SK-N-SH (cell line): Measurements from ENCODE around the gene GALNT17. TPM values are rescaled to one million over a fixed set of nuclear protein-coding genes. Genes with fewer than 3 reads are reported as not detected.

Experiments
- CTCF ChIA-PET: fragments of 300-600, 350-600 bp; formaldehyde crosslinking; extraction: SDS; loops from one replicate; lab custom pipeline; 2021; lab: Yijun Ruan, JAX
- POLR2A ChIA-PET: fragments of 350-600 bp; sonication (Branson Sonifier 250); formaldehyde crosslinking; extraction: SDS; loops from one replicate; lab custom pipeline; 2020; ENCODE audit warnings: antibody characterized with exemption, inconsistent platforms; lab: Yijun Ruan, JAX
- DNase-seq: peaks from one replicate; pipeline ENCODE4 v3.0.0; 2012
- H2AFZ ChIP-seq: fragments of 200-600 bp; sonication (generic); 2 replicates; pipeline ENCODE4 v1.8.1; 2016; ENCODE audit warnings: antibody characterized with exemption, mild to moderate bottlenecking, low read depth
- H3F3A ChIP-seq: fragments of 200-600 bp; sonication (generic); replicated peaks from 2 replicates; pipeline ENCODE3; 2016; ENCODE audit warnings: antibody characterized with exemption, mild to moderate bottlenecking; ENCODE audit not compliant: insufficient read depth
- H3K27ac ChIP-seq, 2 experiments: fragments of 200-500 bp in 1 of 2; fragments of 200-600 bp in 1 of 2; sonication (Bioruptor generic) in 1 of 2; sonication (generic), shearing (Covaris generic) in 1 of 2; 2 replicates each; pipeline versions ENCODE4 v1.5.1 to v1.6.1; 2014 to 2016; ENCODE audit warnings: low read depth in 2 of 2, inconsistent platforms in 1 of 2, low read length in 1 of 2, mild to moderate bottlenecking in 1 of 2, mixed read lengths in 1 of 2
- H3K27me3 ChIP-seq: fragments of 200-600 bp; sonication (generic), shearing (Covaris generic); 2 replicates; pipeline ENCODE4 v1.6.1; 2016; ENCODE audit warnings: mixed run types; ENCODE audit not compliant: insufficient read depth
- H3K36me3 ChIP-seq, 2 experiments: fragments of 200-500 bp in 1 of 2; fragments of 200-600 bp in 1 of 2; sonication (Bioruptor generic) in 1 of 2; sonication (generic) in 1 of 2; replicated peaks in 1 of 2; 2 replicates each; pipeline versions ENCODE3 to v1.5.1; 2014 to 2016; ENCODE audit warnings: low read length in 1 of 2, mild to moderate bottlenecking in 1 of 2; ENCODE audit not compliant: insufficient read depth in 2 of 2, control insufficient read depth in 1 of 2
- H3K4me1 ChIP-seq, 2 experiments: fragments of 200-500 bp in 1 of 2; fragments of 200-600 bp in 1 of 2; sonication (Bioruptor generic) in 1 of 2; sonication (generic), shearing (Covaris generic) in 1 of 2; 2 replicates each; pipeline versions ENCODE4 v1.5.1 to v1.6.1; 2014 to 2016; ENCODE audit warnings: low read depth in 1 of 2, low read length in 1 of 2, mixed run types in 1 of 2; ENCODE audit not compliant: insufficient read depth in 2 of 2, control insufficient read depth in 1 of 2
- H3K4me2 ChIP-seq: fragments of 200-600 bp; sonication (generic), shearing (Covaris generic); 2 replicates; pipeline ENCODE4 v1.6.1; 2017; ENCODE audit warnings: mixed run types
- H3K4me3 ChIP-seq, 2 experiments: fragments of 200-500 bp in 1 of 2; fragments of 200-600 bp in 1 of 2; sonication (Bioruptor generic) in 1 of 2; sonication (generic), shearing (Covaris generic) in 1 of 2; 2 replicates each; pipeline versions ENCODE4 v1.5.1 to v1.8.1; 2014 to 2016; ENCODE audit warnings: low read depth in 2 of 2, inconsistent platforms in 1 of 2, low read length in 1 of 2, mild to moderate bottlenecking in 1 of 2, mixed read lengths in 1 of 2, moderate library complexity in 1 of 2
- H3K79me2 ChIP-seq: fragments of 200-600 bp; sonication (generic); 2 replicates; pipeline ENCODE4 v1.8.1; 2017; ENCODE audit warnings: mild to moderate bottlenecking; ENCODE audit not compliant: insufficient read depth
- H3K9ac ChIP-seq: fragments of 200-600 bp; sonication (generic); 2 replicates; pipeline ENCODE4 v1.6.1; 2017; ENCODE audit warnings: mixed run types
- H3K9me2 ChIP-seq: fragments of 200-600 bp; sonication (generic); 2 replicates; pipeline ENCODE4 v1.6.1; 2017; ENCODE audit warnings: mixed run types
- H3K9me3 ChIP-seq: fragments of 200-600 bp; sonication (generic); 2 replicates; pipeline ENCODE4 v1.6.1; 2017; ENCODE audit warnings: mixed run types, mild to moderate bottlenecking, moderate library complexity
- H4K20me1 ChIP-seq: fragments of 200-600 bp; sonication (generic); 2 replicates; pipeline ENCODE4 v1.6.1; 2017; ENCODE audit warnings: mild to moderate bottlenecking, mixed run types; ENCODE audit not compliant: insufficient read depth
- CHD2 ChIP-seq: fragments of 150-350 bp; IDR thresholded peaks from 2 replicates; pipeline ENCODE4 v1.6.1; 2018; ENCODE audit warnings: low read length; ENCODE audit not compliant: partially characterized antibody
- ELF1 ChIP-seq: IDR thresholded peaks from 2 replicates; pipeline ENCODE4 v1.4.0; 2012
- EP300 ChIP-seq, 2 experiments: IDR thresholded peaks; 2 replicates each; pipeline versions ENCODE4 v1.4.0 to v1.6.1; 2012; ENCODE audit warnings: borderline replicate concordance in 1 of 2, low read depth in 1 of 2, low read length in 1 of 2
- EZH2phosphoT487 ChIP-seq: fragments of 200-600 bp; sonication (generic); IDR thresholded peaks from 2 replicates; pipeline ENCODE4 v1.6.1; 2017; ENCODE audit warnings: low read depth, mixed run types, mild to moderate bottlenecking, antibody characterized with exemption, moderate library complexity, borderline replicate concordance
- FOSL2 ChIP-seq: IDR thresholded peaks from 2 replicates; pipeline ENCODE4 v1.4.0; 2012; ENCODE audit warnings: low read depth, mild to moderate bottlenecking, moderate library complexity, borderline replicate concordance
- FOXM1 ChIP-seq: IDR thresholded peaks from 2 replicates; pipeline ENCODE4 v1.4.0; 2012; ENCODE audit warnings: low read depth, mild to moderate bottlenecking
- GABPA ChIP-seq: IDR thresholded peaks from 2 replicates; pipeline ENCODE4 v1.4.0; 2012; ENCODE audit warnings: low read depth, mild to moderate bottlenecking
- IRF3 ChIP-seq: fragments of 150-350 bp; IDR thresholded peaks from 2 replicates; pipeline ENCODE4 v1.6.1; 2016; ENCODE audit warnings: mild to moderate bottlenecking, low read depth, low read length
- JUND ChIP-seq: IDR thresholded peaks from 2 replicates; pipeline ENCODE4 v1.4.0; 2012
- MAX ChIP-seq: IDR thresholded peaks from 2 replicates; pipeline ENCODE4 v1.4.0; 2012; ENCODE audit warnings: low read depth
- MEF2A ChIP-seq: IDR thresholded peaks from 2 replicates; pipeline ENCODE4 v1.4.0; 2012; ENCODE audit warnings: low read depth, borderline replicate concordance
- MXI1 ChIP-seq: IDR thresholded peaks from 2 replicates; pipeline ENCODE4 v1.6.1; 2012; ENCODE audit warnings: mild to moderate bottlenecking, low read depth, low read length, improper control_type of control experiment
- POLR2AphosphoS5 ChIP-seq: IDR thresholded peaks from 2 replicates; pipeline ENCODE4 v1.6.1; 2012; ENCODE audit warnings: low read depth, low read length
- RCOR1 ChIP-seq: fragments of 150-350 bp; IDR thresholded peaks from 2 replicates; pipeline ENCODE4 v1.6.1; 2017; ENCODE audit warnings: antibody characterized with exemption, low read length
- RXRA ChIP-seq: IDR thresholded peaks from 2 replicates; pipeline ENCODE4 v1.4.0; 2012; ENCODE audit warnings: low read depth, mild to moderate bottlenecking, borderline replicate concordance
- USF1 ChIP-seq: IDR thresholded peaks from 2 replicates; pipeline ENCODE4 v1.4.0; 2012; ENCODE audit warnings: low read depth, borderline replicate concordance
- YY1 ChIP-seq: IDR thresholded peaks from 2 replicates; pipeline ENCODE4 v1.4.0; 2012; ENCODE audit warnings: low read depth, mild to moderate bottlenecking
- ZBTB33 ChIP-seq: IDR thresholded peaks from 2 replicates; pipeline ENCODE4 v1.4.0; 2012; ENCODE audit warnings: low read depth, borderline replicate concordance
- WGBS: methylation state at CpG from one replicate; pipeline ENCODE4 v1.1.6; 2017; ENCODE audit warnings: low lambda C conversion rate; 5-methylcytosine and 5-hydroxymethylcytosine counted together
- polyA plus RNA-seq, 3 experiments: library from polyadenylated mRNA; depleted of rRNA; stranded (reverse); fragments of >200 nt; gene quantifications; 2 replicates each; pipeline ENCODE4 v1.2.3, GENCODE V29; 2012

Gene GALNT17
- polyA plus RNA-seq, 1 of the 3 experiments (the other 2 are of a cell fraction) = not detected

- H3K36me3 ChIP-seq = no peaks in the 10 kb centered on the region
- no peaks in the 10 kb centered on the region for H3K79me2 ChIP-seq
- H3K9ac ChIP-seq = no peak overlapping the region
- TF ChIP-seq POLR2AphosphoS5 (no peak), GABPA (no peak), FOSL2 (no peak)
- no peak overlapping the region for H3K27ac ChIP-seq
- no peak overlapping the region for H3K4me3 ChIP-seq
- no peak overlapping the region for H2AFZ ChIP-seq
- no peaks in the 10 kb centered on the region for H3K9me3 ChIP-seq
- no peak overlapping the region for H3K4me2 ChIP-seq
- no peak for DNase-seq
- no peaks in the 10 kb centered on the region for H3F3A ChIP-seq
- H3K27me3 ChIP-seq = no peaks in the 10 kb centered on the region
- 13% methylated on average over 10 of the region's 10 CpGs for WGBS
- no peaks in the 10 kb centered on the region for H3K9me2 ChIP-seq
- ChIA-PET CTCF (interaction anchor here (0.7 to 5.3 kb wide), 4 partner anchors 12 to 911 kb away, joined by 3 to 37 read pairs (median 20); no protein-coding TSS in a partner anchor), POLR2A (no interaction called here)
- H4K20me1 ChIP-seq = no peaks in the 10 kb centered on the region
- H3K4me1 ChIP-seq = no peaks in the 10 kb centered on the region
These were observed 607.7 kb downstream of the GALNT17 start for GRCh38 chr7:71739520-71740173.

- Histone ChIP-seq H3K79me2 (no peaks in the 10 kb centered on the region), H3K4me2 (no peak overlapping the region), H3K4me1 (no peaks in the 10 kb centered on the region), H3K9me2 (no peaks in the 10 kb centered on the region), H3K27ac (no peak overlapping the region), H3K4me3 (no peak overlapping the region), H3K36me3 (no peaks in the 10 kb centered on the region), H3K9me3 (no peaks in the 10 kb centered on the region), H2AFZ (no peak overlapping the region), H3F3A (no peaks in the 10 kb centered on the region), H3K9ac (no peak overlapping the region)
- DNase-seq = no peak
- no peak for TF ChIP-seq FOXM1
- TF ChIP-seq EP300 (IDR thresholded peaks at IDR 0.05; ENCODE audit: borderline replicate concordance in 1 of 2, low read depth in 1 of 2, low read length in 1 of 2) = no peak
- TF ChIP-seq MXI1 = no peak
- TF ChIP-seq CHD2 = no peak
- TF ChIP-seq, all 33 proteins: peak for 0
- Histone ChIP-seq H3K27me3 (no peaks in the 10 kb centered on the region), H4K20me1 (no peaks in the 10 kb centered on the region)
- WGBS = 6% methylated on average over 5 of the region's 5 CpGs
- ChIA-PET POLR2A (no interaction called here), CTCF (interaction anchor here (0.7 to 5.3 kb wide), 3 partner anchors 12 to 911 kb away, joined by 3 to 37 read pairs (median 14); no protein-coding TSS in a partner anchor)
These were observed 608.2 kb downstream of the GALNT17 start for GRCh38 chr7:71740174-71740560.

- Histone ChIP-seq H3K79me2 (no peaks in the 10 kb centered on the region), H4K20me1 (no peaks in the 10 kb centered on the region), H3K9me2 (no peaks in the 10 kb centered on the region), H3K4me3 (no peak overlapping the region), H3K4me2 (no peak overlapping the region), H3K4me1 (no peaks in the 10 kb centered on the region), H3K27ac (no peak overlapping the region), H3K27me3 (no peaks in the 10 kb centered on the region), H3K36me3 (no peaks in the 10 kb centered on the region), H3K9me3 (no peaks in the 10 kb centered on the region), H3K9ac (no peak overlapping the region), H2AFZ (no peak overlapping the region), H3F3A (no peaks in the 10 kb centered on the region)
- no peak for DNase-seq
- ChIA-PET POLR2A (no interaction called here), CTCF (interaction anchor here (0.8 to 3.5 kb wide), 4 partner anchors 11 to 889 kb away, joined by 3 to 33 read pairs (median 4); no protein-coding TSS in a partner anchor)
- WGBS = 10% methylated on average over 5 of the region's 5 CpGs
- no peak for TF ChIP-seq RXRA
- TF ChIP-seq RCOR1 = no peak
- no peak for TF ChIP-seq MAX
- TF ChIP-seq ZBTB33 = no peak
- no peak for TF ChIP-seq ELF1
- no peak for TF ChIP-seq JUND
- no peak for TF ChIP-seq IRF3
- no peak for TF ChIP-seq EP300 (IDR thresholded peaks at IDR 0.05; ENCODE audit: borderline replicate concordance in 1 of 2, low read depth in 1 of 2, low read length in 1 of 2)
- no peak for TF ChIP-seq MEF2A
- TF ChIP-seq FOSL2 = no peak
- TF ChIP-seq USF1 = no peak
- no peak for TF ChIP-seq EZH2phosphoT487
- TF ChIP-seq POLR2AphosphoS5 = no peak
- no peak for TF ChIP-seq YY1
These were observed 614.1 kb downstream of the GALNT17 start for GRCh38 chr7:71746006-71746405.
